C4-2B (cell line): ENCODE measurements around the gene TAC3.
"Not testable (repeated sequence)": the region's sequence is repeated elsewhere in the genome, so short reads cannot be mapped to it uniquely, and the experiment has no call there.

ENCODE experiments used
- CTCF ChIP-seq: fragments of 450-650 bp; conservative IDR thresholded peaks from 2 replicates; pipeline ENCODE4 v1.5.1; 2017; ENCODE audit warnings: mild to moderate bottlenecking
- ZFX ChIP-seq: fragments of 450-650 bp; IDR thresholded peaks from 2 replicates; pipeline ENCODE4 v1.6.1; 2017

GRCh38 chr12:57022324-57022723 is 6.0 kb upstream of the TAC3 start:
- not testable (repeated sequence) for TF ChIP-seq CTCF, ZFX
